HT-29 (cell line): ENCODE measurements around the gene STIM2. TPM values are rescaled to one million over a fixed set of nuclear protein-coding genes. Genes with fewer than 3 reads are reported as not detected.
A peak's percentile ranks its signal among the peaks of the same experiment; 100 is the strongest.

ENCODE experiments used
- DNase-seq: peaks from one replicate; pipeline ENCODE4 v3.0.0-alpha.2; 2015; ENCODE audit warnings: low spot score
- total RNA-seq: library from RNA; depleted of rRNA; stranded (reverse); fragments of >200 nt; shearing (Covaris generic); gene quantifications from 2 replicates; pipeline ENCODE4 v1.2.3, GENCODE V29; 2014

Gene STIM2
- total RNA-seq, 1 experiment from 2014 or later = 27.9 TPM

DNA sequence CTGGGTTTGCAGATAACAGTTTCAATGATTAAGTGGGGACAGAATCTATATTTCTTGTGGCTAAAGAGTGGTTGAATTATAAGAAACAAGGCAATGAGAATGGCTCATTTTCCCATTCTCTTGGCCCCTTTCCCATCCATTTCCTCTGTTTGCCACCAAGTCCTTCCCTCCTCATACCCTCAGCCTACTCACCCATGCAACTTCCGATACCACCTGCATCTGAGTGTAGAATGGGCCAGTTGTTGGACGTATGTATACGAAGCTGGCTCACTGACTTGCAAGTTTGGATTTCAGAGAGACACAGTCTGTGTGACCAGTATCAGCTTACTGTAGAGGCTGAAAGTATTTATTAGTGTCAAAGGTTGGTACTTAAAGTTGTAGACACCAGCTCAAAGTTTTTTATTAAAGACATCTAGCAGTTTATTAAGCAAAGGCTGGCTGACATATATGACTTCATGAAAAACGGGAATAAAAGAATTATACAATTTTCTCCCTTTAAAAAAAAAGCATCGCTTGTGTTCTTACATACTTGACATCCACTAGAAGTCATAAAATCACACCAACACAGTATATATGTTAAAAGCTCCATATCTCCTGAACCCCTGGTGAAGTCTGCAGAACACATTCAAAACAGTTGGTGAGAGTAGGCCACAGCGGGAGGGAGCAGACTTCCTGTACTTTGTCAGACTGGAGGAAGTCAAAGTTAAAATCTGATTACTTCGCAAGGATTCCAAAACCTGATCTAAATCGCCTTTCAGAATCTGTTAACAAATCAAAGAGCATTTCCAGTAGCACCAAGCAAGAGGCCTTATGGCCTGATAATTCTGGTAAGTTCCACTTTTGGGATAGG lies 22.4 kb upstream of the STIM2 start:
- no peak for DNase-seq

DNA sequence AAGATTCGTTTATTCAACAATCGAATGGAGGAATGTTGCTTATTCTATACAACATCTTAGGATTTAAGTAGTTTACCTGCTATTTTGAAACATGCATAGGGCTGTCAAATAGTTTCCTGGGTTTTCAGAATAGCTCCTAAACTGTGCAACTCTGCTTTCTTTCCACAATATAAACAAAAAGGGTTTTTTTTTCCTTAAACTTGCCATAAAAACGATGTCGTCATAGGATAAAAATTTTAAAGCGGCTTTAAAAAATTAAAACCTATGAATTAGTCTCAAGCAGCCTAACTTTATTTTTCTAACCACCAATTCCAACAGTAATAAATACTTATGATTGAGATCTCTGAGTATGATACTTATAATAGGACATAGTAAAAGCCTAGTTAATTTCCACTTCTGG lies 21.6 kb upstream of the STIM2 start:
- no peak for DNase-seq

DNA sequence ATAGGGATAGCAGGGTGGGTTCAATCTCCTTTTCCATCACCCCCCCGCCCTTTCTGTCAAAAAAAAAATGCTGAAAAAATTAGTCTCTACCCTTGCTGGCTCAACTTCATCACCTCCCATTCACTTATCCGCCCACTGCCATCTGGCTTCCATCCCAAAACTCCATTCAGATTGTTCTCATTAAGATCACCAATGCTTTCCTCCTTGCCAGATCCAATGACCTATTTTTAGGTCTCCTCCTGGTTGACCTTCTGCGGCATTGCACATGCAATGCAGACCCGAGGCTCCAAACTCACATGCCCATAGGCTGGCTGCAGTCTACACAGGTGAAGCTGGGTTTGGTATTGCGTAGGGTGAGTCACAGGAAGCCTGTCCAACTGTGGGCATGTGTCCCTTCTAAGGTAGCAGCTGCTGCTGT lies 21.1 kb upstream of the STIM2 start:
- DNase-seq = no peak

DNA sequence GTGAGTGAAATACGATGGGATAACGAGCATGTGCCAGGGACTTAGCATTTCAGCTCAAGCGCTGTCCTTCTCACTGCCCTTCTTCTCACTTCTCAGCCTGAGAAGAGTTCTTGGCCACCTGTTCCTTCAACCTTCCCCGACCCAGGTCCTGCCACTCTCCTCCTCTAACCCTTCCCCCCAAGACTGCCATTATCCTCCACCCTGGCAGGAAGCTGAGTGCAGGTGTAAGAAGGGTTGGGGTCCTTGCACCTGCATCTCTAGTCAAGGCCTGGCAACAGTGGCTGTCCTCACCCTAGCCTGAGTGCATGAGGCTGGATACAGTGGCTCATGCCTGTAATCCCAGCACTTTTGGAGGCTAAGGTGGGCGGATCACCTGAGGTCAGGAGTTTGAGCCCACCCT lies 19.9 kb upstream of the STIM2 start:
- no peak for DNase-seq

DNA sequence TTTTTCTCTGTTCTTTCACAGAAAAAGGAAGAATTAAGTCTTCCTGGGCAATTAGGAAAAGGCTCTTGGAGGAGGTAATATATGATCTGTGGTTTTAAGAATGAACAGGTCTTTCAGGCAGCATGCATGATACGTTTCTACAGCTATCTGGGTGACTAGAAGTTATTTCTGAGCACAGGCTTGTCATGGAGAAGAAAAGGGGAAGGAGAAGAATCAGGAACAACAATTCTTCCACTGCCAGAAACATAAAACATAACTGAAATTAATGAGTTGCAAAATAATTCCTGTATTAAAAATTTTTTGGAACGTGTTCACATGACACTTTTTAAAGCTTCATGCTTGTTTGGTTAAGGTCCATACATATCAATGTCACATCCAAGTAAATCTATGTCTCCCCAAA lies 17.7 kb upstream of the STIM2 start:
- no peak for DNase-seq

DNA sequence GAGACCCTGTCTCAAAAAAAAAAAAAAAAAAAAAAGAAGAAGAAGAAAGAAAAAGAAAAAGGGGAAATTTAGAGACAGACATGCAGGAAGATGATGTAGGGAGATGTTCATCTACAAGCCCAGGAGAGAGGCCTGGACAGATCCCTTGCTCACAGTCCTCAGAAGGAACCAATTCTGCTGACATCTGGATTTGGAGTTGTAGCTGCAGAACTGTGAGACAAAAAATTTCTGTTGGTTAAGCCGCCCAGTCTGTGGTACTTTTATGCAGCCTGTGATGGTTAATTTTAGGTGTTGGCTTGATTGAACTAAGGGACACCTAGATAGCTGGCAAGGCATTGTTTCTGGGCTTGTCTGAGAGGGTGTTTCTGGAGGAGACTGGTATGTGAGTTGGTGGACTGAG lies 10.1 kb upstream of the STIM2 start:
- DNase-seq = no peak

DNA sequence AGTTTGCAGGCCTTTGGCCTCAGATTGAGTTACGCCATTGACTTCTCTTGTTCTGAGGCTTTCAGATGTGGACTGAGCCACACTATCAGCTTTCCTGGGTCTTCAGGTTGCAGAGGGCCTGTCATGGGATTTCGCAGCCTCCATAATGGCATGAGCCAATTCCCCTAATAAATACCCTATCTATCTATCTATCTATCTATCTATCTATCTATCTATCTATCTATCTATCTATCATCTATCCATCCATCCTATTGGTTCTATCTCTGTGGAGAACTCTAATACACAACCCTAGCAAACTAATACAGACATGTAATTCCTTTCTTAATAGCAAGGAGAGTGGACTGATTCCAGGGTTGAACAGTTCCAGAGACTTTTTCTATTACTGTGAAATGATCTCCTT lies 9.5 kb upstream of the STIM2 start:
- DNase-seq = no peak

DNA sequence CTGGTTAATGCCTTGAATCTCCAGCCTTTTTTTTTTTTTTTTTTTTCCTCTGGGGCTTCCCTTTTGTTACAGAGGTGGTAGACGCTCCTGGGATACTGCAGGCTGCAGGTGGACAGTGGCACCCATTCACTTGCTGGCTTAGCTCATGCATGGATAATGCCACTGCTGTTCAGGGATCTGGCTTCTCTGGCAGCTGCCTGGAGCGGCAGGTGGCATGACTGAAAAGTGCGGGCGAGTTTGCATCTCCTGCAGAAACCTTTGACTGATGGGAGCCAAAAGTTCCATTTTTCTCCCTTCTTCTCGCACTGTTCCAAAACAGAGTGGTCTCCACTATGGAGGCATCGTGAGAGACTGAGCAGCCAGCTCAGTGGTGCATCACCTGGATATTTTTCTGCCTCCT lies 5.9 kb upstream of the STIM2 start:
- DNase-seq = no peak

DNA sequence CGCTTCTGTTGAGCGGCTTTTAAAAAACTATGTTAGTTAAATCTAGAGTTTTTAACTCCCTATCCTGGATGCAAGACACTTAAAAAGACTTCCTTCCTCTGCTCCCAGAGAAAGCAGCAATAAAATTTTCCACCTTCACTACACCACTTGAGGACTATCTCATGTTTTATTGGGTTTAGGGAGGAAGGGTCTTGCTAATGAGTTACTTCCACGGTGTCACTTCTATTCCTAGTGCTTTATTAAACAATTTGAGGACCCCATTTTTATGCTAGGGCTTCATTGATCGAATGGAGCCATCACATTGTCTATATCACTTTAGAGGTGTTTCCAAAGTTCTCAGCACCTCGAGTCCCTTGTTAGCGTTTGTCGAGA lies 3.7 kb upstream of the STIM2 start:
- no peak for DNase-seq

DNA sequence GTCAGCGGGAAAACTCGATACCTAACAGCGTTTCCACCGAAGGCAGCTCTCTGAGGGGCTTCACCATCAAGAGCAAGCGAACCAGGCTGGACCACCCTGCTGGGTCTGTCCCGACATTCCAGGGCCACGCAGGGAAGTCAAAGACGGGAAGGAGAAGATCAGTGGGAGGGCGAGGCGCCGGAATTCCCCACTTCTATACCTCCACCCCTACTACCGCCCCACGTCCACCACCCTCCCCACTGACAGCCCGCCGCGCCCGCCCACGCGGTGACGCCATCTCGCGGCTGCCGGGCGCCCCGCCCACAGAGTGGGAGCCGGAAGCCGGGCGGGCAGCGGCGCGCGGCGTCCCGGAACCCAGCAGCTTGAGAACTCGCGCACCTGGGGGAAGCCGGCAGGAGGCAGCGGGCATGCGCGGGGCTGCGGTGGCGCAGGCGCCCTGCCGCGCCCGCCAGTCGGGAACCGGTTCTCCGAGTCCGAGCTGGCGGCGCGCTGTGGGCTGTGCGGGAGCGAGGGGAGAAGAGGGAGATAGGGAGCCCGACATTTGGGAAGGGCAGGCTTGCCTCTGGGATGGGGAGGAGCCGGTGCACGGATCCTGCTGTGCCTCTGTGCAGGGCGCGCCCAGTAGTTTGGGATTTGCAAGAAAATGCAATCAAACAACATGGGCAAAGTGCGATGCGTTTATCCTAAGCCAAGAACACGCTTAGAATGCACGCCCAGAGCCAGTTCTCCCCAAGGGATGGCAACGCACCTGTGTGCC lies 3.2 kb upstream of the STIM2 start:
- peak; percentile 93 for DNase-seq

DNA sequence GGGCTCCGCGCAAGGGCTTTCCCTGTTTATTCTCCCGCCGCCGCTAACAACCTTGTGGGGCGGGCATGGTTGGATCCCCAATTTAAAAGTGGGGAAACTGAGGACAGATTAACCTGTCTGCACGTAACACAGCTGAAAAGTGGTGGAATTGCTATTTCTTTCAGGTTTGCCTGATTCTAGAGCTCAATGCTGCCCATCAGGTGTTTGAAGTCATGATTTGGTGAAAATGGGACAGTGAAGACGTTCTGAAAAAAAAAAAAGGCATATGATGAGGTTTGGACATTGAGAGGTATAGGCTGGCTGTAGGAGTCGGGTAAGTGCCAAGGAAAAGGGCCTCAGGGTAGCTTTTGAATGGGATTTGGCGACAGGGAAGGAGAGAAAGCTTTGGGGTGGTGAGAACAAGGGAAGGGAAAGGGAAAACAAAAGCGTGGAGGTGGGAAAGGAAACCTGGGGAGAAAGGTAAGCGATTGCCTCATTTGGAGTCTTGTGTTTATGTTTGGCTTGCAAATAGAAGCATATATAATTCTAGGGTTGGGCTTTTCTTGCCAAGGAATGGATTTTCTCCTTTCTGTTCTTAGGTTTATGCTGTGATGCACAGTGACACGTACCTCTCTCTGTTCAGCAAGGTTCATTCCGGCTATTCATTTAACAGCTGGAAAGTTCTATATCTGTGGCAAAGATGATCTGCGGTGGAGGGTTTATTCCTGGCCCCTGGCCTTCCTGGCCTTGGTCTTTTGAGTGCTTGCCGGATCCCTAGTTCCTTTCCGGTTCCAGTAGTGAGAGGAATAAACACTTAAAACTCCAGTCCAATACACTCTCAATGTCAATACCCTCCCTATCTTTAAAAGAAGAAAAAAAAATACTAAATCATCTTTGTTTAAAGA lies 2.4 kb upstream of the STIM2 start:
- peak; percentile 39 for DNase-seq

DNA sequence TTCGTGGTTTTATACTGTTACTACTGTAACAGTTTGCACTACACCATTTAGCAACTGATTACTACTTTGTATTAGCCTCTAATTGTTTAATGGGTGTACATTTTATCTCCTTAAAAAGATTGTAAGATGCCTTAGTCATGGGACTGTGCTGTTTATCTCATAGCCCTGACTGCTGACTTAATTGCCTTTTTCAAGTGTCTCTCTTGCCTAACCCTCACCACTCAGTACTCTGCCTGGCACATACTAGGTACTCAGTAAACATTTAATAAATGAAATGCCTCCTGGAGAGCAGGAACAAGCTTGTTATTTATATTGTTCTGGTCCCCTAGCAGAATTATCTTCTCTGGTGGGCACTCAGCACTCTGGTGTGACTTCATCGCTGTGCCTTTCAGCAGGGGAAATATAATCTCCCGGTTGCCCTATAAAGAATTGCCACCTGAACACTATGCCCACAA lies 1.7 kb upstream of the STIM2 start:
- DNase-seq = peak; percentile 23

DNA sequence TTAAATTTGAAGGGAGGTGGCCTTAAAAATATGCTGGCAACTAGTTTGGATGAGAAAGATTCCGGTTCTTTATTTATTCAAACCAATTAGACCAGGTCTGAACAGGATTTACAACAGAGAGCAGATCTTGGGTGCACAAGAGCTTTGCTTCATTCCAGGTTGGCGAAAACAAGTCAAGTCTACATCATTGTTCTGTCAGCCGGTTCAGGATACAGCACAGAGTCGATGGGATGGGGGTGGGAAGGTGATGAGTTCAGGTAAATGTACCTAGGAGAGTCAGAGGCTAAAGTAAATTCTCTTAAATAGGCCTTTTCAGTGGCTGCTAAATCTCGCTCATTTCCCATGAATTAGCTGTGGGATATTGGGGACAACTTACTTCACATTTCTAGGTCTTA lies 882 bp upstream of the STIM2 start:
- DNase-seq = no peak

DNA sequence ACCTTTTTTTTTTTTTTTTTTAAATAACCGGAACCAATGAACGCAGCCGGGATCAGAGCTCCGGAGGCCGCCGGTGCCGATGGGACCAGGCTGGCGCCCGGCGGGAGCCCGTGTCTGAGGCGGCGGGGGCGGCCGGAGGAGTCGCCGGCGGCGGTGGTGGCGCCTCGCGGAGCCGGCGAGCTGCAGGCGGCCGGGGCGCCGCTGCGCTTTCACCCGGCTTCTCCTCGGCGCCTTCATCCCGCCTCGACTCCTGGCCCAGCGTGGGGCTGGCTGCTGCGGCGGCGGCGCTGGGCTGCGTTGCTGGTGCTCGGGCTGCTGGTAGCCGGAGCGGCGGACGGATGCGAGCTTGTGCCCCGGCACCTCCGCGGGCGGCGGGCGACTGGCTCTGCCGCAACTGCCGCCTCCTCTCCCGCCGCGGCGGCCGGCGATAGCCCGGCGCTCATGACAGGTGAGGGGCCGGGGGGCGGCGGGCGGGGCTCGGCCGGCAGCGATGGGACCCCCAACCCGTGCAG lies 337 bp downstream of the STIM2 start:
- DNase-seq = peak; percentile 65

DNA sequence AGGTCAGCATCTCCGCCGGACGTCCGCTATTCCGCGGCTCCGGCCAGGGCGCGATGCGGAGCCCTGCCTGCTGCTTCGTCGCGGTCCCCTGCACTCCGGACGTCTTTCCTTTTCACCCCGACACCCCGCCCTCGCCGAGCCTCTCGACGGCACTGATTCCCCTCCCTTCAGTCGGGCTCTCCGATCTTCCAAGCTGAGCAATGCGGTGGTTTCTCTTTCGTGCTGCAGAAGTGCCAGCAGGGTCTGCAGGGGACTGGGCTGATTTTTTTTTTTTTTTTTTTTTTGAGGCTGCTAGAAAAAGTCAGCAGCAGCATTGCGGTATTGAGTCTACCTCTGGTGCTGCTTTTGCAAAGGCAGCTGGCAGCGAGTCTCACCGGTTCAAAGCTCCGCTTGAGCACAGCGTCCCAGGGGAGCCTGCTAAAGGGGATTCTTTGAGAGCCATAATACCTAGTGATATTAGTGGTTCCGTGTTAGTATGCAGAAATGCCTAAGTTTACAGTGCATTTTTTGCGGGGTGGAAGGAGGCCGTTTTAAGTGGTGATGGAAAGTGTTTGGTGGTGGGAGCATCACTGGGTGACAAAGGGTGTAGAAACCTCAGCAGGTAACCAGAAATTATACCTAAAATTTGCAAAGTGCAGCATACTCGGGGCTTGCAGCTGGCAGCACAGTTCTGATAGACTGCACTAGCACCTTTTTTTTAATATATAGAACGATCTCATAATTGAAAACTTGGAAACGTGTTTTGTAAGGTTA lies 969 bp downstream of the STIM2 start:
- peak; percentile 75 for DNase-seq

DNA sequence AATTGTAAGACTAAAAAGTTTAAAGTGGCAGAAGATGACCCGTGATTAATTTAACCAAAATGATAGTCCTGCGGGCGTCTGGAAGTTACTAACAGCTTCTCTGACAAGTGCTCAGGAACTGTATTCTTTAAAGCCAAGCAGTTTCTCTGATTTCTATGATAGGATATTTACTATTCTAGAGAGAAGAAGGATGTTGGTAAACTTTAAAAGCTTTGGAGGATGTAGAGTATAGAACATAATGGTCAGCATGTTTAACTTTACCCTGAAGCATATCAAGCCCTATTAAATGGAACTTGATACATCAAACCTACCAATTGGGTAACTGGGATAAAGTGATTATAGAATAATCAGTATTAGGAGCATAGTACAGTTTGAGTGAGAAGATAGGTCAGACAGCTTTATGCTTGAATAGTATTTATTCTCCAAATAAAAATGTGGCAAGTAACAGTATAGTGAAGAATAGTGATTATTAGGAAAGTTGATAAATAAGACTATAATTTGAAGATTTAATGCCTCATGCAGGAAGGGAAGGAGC lies 1.8 kb downstream of the STIM2 start:
- peak; percentile 59 for DNase-seq

DNA sequence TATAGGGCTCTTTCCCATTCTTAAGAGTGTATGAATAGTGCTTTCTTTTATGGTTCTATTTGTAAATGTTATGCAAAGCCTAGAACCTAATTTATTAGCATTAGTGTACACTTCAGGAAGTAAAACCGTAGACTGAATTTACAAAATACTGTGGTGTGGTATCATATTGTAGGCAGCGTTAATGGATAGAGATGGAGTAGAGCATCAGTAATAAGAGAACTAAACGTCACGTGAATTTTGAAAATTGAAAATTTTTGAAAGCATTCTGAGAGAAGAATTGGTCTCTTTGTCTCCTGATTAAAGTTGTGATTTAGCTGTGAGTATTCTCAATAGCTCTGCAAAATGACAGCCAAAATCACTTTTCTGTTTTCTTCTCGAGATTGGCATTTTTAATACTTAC lies 2.9 kb downstream of the STIM2 start:
- no peak for DNase-seq

DNA sequence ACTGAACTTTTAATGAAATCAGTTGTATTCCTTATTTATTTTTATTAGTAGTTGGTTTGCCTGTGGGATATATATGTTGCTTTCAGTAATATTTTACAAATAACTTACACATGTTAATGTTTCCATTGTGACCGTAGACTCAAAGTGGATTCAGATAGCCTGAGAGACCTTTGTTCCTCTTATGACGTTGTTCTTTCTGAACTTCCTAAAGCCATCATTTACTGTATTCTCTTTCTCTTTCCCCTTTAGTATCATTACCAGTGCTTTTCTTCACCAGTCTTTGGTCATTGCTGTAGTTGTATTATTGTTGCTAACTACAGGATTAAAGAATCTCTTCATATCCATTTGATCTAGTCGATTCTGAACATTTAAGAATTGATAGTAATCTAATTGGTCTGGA lies 4.3 kb downstream of the STIM2 start:
- DNase-seq = peak; percentile 35

DNA sequence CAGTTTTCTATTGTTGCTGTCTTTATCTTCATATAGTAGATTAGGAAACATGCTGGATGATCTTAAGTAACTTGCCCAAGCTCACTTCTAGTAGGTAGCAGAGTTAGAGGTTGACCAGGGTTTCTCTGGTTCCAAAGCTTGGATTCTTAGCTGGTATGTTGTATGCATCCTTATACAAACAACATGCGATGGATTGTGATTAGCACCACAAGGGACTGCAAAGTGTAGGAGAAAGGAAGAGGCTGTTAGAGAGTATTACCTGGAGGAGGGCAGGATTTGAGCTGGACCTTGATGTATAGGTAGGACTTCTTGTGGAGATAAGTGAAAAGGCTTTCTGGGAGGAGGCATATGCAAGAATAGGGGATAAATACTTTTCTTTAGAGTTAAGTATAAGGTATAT lies 5.6 kb downstream of the STIM2 start:
- DNase-seq = no peak

DNA sequence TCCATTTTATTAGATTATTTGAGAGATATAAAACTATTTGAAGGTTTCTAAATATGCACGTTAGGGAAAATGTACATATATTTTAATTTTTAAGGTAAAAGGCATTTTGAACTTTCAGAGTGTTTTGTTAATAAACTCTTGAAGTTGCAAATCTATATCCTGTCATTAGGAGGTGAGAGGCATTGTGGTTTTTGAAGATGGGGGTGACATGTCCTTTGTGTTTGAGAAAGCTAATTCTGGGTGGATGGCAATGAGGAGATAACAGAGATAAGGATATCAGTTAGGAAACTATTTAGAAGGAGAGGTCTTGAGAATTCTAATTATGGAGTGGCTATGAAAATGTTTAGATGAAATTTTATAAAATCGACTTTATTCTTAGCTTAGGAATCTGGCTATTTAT lies 6.1 kb downstream of the STIM2 start:
- no peak for DNase-seq
